ENCODE data around the gene C1QL1. TPM values are rescaled to one million over a fixed set of nuclear protein-coding genes. Genes with fewer than 3 reads are reported as not detected.

The C1QL1 gene
- polyA plus RNA-seq, 1 experiment = 0.50 TPM

DNA sequence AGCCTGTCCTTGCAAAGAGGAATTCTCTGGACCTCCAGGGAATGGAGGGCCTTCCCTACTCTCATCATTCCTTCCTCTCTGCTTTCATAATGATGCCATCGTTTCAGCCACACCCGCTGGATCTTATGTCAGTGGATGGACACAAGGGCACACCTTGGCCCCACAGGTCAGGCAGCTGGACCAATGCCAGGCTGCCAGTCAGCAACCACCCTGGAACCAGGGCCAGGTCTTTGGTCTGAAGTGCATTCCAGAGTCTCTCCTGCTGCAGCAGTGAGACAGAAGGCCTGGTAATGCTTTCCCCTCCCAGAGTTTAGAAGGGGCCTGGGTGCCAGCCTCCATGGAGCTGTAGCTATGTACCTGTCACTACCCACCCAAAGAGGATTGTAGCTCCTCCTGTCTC is 7.4 kb downstream of the C1QL1 start:
- Histone ChIP-seq H3K27me3 (ENCODE audit: control insufficient read depth, insufficient read depth, low read length) (peaks cover 12% of the 10 kb centered on the region), H3K4me3 (ENCODE audit: low read depth, low read length) (no peak overlapping the region), H3K36me3 (ENCODE audit: control insufficient read depth, insufficient read depth, low read length) (no peaks in the 10 kb centered on the region)
- POLR2A ChIA-PET = no interaction called here
- TF ChIP-seq, protein P1, sequence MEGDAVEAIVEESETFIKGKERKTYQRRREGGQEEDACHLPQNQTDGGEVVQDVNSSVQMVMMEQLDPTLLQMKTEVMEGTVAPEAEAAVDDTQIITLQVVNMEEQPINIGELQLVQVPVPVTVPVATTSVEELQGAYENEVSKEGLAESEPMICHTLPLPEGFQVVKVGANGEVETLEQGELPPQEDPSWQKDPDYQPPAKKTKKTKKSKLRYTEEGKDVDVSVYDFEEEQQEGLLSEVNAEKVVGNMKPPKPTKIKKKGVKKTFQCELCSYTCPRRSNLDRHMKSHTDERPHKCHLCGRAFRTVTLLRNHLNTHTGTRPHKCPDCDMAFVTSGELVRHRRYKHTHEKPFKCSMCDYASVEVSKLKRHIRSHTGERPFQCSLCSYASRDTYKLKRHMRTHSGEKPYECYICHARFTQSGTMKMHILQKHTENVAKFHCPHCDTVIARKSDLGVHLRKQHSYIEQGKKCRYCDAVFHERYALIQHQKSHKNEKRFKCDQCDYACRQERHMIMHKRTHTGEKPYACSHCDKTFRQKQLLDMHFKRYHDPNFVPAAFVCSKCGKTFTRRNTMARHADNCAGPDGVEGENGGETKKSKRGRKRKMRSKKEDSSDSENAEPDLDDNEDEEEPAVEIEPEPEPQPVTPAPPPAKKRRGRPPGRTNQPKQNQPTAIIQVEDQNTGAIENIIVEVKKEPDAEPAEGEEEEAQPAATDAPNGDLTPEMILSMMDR (IDR thresholded peaks at IDR 0.05; ENCODE audit: insufficient read depth, low read depth, low read length) = no peak
- CTCF ChIA-PET = interaction anchor here (0.7 to 0.9 kb wide), 2 partner anchors 9 to 40 kb away, joined by 4 read pairs; no protein-coding TSS in a partner anchor
- no peak for DNase-seq (ENCODE audit: low read depth)

DNA sequence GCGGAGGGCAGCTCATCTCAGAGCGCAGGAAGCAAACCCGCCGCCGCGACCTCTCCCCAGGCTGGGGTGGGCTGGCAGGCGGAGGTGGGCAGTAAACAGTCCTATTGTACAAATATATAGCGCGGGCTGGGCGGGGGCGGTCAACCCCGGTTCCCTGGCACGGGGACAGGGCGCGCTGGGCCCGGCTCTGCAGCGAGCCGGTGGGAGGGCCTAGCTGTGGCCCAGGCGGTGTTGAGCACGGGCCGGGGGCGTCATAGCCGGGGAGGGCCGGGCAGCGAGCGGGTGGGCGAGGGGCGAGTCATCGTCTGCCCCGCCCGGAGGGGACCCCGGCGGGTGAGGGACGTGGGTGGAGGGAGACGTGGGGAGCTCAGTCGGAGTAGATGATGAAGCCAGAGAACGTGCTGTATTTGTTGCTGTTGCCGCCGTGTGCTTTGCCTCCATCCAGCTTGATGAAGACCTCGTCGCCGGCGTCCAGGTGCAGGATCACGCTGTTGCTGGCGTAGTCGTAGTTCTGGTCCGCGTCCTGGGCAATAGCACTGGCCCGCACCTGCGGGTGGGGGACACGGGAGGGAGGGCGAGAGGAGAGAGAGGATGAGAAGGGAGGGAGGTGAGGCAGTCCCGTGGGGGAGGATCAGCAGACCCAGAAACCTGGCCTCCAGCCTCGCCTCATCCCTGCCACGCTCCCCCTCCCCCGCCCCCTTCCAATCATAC is 8.1 kb downstream of the C1QL1 start:
- Histone ChIP-seq H3K4me3 (ENCODE audit: low read depth, low read length) (no peak overlapping the region), H3K36me3 (ENCODE audit: control insufficient read depth, insufficient read depth, low read length) (no peaks in the 10 kb centered on the region), H3K27me3 (ENCODE audit: control insufficient read depth, insufficient read depth, low read length) (peaks cover 13% of the 10 kb centered on the region)
- TF ChIP-seq, protein P1 (IDR thresholded peaks at IDR 0.05; ENCODE audit: insufficient read depth, low read depth, low read length) = no peak
- DNase-seq (ENCODE audit: low read depth) = no peak
- ChIA-PET CTCF (no interaction called here), POLR2A (no interaction called here)

DNA sequence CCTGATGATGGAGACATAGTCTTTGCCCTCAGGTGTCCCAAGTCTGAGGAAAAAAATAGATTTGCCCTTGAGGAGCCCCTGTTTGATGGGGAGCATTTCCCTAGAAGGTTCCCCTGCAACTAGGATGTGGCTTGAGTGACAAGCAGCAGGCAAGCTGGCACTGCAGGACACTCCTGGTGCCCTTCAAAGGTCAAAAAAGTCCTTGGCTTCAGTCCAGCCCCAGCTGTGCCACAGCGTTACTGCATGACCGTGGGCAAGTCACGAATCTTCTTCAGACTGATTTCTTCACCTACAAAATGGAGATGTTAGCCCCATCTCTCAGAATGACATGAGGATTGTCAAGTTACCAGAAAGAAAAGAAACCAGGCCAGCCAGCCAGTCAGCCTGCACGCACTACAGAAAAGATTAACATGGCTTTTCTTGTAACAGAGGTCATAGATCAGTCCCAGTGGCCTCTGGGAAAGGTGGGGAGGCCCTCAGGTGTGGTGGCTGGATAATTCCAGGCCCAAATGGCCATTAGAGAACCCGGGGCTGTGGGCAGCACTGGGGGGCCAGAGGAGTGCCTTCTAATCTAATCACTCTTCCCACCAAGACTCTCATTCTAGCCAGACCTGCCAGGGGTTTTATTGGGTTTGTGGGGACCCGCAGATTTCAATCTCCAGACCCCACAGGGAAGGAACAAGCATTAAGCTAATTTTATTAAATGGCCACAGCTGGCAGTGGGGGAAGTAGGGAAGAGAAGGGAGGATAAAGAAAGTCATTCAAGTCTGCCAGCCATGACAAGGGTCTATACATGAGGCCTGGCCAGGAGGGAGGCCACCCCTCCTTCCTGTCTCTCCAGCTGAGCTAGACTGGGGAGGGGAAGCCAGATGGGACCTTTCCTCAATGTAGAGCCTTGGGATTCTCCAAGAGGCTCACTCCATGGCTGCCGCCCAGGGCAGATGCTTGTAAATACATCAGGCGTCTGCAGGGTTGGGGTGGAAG is 10.8 kb downstream of the C1QL1 start:
- POLR2A ChIA-PET = no interaction called here

DNA sequence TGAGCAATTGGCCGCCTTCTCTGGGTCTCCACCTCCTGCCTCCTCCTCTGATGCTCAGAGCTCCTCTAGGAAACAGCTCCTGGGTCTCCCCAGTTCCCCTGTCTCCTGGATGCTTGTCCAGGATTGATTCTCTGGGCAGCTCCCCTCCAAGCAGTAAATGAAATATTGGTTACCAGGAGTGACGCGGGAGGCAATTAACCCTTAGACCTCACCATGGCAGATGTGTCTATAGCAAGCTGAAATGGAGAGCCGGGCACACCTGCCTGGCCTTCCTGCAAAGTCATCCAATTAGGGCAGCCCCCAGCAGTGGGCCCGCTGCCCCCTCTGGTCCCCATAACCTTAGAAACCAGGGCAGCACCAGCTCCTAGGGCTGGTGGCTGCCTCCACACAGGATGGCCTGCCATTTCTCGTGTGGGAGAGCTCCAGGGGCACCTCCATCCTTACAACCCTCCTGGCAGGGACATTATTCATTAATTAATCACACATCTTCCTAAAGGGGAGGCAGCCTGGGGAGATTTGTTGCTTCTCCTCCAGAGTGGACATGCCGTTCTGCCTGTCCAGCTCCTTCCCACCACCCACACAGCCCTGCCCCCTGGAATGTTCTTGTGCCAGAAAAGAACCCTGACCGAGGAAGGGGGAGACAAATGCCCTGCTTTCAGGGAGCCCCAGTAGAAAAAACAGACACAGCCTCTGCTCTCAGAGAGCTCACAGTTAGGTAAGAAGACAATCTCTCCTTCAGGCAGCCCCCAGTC is 12.3 kb downstream of the C1QL1 start:
- ChIA-PET POLR2A (no interaction called here), CTCF (interaction anchor here (0.6 to 1.6 kb wide), 3 partner anchors 12 to 36 kb away, joined by 3 read pairs; partner anchors contain the start of gene C1QL1)
- no peak for DNase-seq (ENCODE audit: low read depth)

More for the DNA sequence above, 10.8 kb downstream of the C1QL1 start:
- TF ChIP-seq, protein P1 (IDR thresholded peaks at IDR 0.05; ENCODE audit: insufficient read depth, low read depth, low read length) = no peak
- no peak for DNase-seq (ENCODE audit: low read depth)
- Histone ChIP-seq H3K27me3 (ENCODE audit: control insufficient read depth, insufficient read depth, low read length) (peaks cover 9% of the 10 kb centered on the region), H3K36me3 (ENCODE audit: control insufficient read depth, insufficient read depth, low read length) (no peaks in the 10 kb centered on the region), H3K4me3 (ENCODE audit: low read depth, low read length) (no peak overlapping the region)
- CTCF ChIA-PET = interaction anchor here (0.9 to 1.6 kb wide), 3 partner anchors 14 to 64 kb away, joined by 3 to 4 read pairs (median 3); no protein-coding TSS in a partner anchor

More for the DNA sequence above, 12.3 kb downstream of the C1QL1 start:
- H3K36me3 ChIP-seq (ENCODE audit: control insufficient read depth, insufficient read depth, low read length) = no peaks in the 10 kb centered on the region
- TF ChIP-seq, protein P1 (IDR thresholded peaks at IDR 0.05; ENCODE audit: insufficient read depth, low read depth, low read length) = no peak
- H3K27me3 ChIP-seq (ENCODE audit: control insufficient read depth, insufficient read depth, low read length) = peaks cover 9% of the 10 kb centered on the region
- no peak overlapping the region for H3K4me3 ChIP-seq (ENCODE audit: low read depth, low read length)
